NT2/D1 (cell line): ENCODE data around the gene SCARB1.

Source experiments
- DNase-seq: peaks from one replicate; pipeline ENCODE4 v3.0.0-alpha.2; 2011; ENCODE audit warnings: low read depth, low spot score
- H3K27me3 ChIP-seq: 2 replicates; pipeline ENCODE4 v1.6.0; 2011; ENCODE audit warnings: mild to moderate bottlenecking; ENCODE audit not compliant: insufficient read length, insufficient read depth
- H3K36me3 ChIP-seq: 2 replicates; pipeline ENCODE4 v1.6.1; 2011; ENCODE audit warnings: mild to moderate bottlenecking, low read length, mixed read lengths; ENCODE audit not compliant: insufficient read depth, insufficient read length
- H3K4me1 ChIP-seq: 2 replicates; pipeline ENCODE4 v1.5.1; 2011; ENCODE audit not compliant: insufficient read depth, insufficient read length
- H3K4me3 ChIP-seq: 2 replicates; pipeline ENCODE4 v1.5.1; 2011; ENCODE audit warnings: low read depth; ENCODE audit not compliant: insufficient read length
- H3K9ac ChIP-seq: 2 replicates; pipeline ENCODE4 v1.6.0; 2011; ENCODE audit warnings: low read depth; ENCODE audit not compliant: insufficient read length
- H3K9me3 ChIP-seq: 2 replicates; pipeline ENCODE4 v1.5.1; 2011; ENCODE audit warnings: mild to moderate bottlenecking, low read length; ENCODE audit not compliant: insufficient read depth
- SUZ12 ChIP-seq: IDR thresholded peaks from 2 replicates; pipeline ENCODE4 v1.6.1; 2011; ENCODE audit not compliant: insufficient read length, insufficient read depth; ENCODE audit errors: extremely low read depth
- YY1 ChIP-seq: IDR thresholded peaks from 2 replicates; pipeline ENCODE4 v1.6.1; 2011; ENCODE audit not compliant: insufficient read length, insufficient read depth
- ZNF274 ChIP-seq: IDR thresholded peaks from 2 replicates; pipeline ENCODE4 v1.6.1; 2011; ENCODE audit warnings: mild to moderate bottlenecking, low read depth, low read length

Gene SCARB1

DNA sequence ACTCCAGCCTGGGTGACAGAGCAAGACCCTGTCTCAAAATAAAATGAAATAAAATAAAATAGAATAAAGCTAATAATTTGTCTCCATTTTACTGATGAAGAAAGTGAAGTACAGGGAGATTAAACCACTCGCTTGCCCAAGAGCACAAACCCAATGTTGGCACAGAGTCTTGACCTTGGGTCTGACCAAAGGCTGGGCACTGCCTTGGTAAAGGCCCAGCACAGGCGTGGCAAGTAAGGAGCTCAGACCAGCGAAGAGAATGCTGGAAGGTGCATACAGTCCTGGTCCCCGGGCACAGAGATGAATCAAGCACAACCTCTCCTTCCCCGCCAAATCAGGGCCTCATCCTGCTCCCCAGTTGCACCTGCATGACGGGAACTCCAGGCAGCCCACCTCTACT is 26.9 kb downstream of the SCARB1 start:
- no peaks in the 10 kb centered on the region for H3K27me3 ChIP-seq
- no peak overlapping the region for H3K4me3 ChIP-seq
- no peak overlapping the region for H3K9ac ChIP-seq
- no peaks in the 10 kb centered on the region for H3K9me3 ChIP-seq
- TF ChIP-seq ZNF274 (no peak), YY1 (no peak), SUZ12 (no peak)
- H3K36me3 ChIP-seq: no peaks in the 10 kb centered on the region
- DNase-seq: no peak
- peaks cover 11% of the 10 kb centered on the region for H3K4me1 ChIP-seq

DNA sequence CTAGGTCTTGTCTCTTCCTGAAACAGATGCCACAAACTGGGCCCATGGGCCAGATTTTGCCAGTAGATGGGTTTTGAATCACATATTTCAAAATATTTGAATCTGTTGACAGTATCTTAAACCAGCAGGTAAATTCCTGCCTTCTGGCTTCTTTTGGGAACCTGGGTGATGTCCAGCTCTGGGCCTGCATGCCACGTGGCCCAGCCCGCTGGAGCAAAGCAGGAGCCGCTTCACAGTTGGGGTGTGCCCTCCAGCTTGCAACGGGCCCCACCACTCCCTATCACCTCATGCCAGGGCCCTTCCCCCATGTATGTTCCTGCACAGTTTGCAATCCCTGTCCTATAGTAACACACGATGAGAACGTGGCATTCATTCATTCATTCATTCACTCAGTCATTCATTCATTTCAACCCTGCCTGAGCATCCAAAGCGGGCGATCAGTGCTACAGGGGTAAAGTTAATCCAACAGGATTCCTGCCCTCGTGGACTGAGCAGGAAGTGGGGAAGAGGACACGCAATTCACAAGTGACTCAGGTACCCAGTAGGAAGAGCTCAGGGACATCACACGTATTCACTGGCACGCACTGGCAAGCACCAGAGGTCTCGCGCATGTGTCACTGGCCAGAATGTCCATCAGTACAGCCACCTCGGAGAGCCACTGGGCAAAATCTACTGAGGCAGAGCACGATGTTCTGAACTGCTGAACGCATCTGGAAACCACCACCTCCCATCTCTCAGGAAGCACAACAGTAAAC is 27.8 kb downstream of the SCARB1 start:
- Histone ChIP-seq H3K4me3 (no peak overlapping the region), H3K9me3 (no peaks in the 10 kb centered on the region), H3K9ac (no peak overlapping the region), H3K36me3 (no peaks in the 10 kb centered on the region), H3K4me1 (peaks cover 15% of the 10 kb centered on the region), H3K27me3 (no peaks in the 10 kb centered on the region)
- DNase-seq: no peak
- TF ChIP-seq SUZ12: no peak
- no peak for TF ChIP-seq YY1
- no peak for TF ChIP-seq ZNF274

DNA sequence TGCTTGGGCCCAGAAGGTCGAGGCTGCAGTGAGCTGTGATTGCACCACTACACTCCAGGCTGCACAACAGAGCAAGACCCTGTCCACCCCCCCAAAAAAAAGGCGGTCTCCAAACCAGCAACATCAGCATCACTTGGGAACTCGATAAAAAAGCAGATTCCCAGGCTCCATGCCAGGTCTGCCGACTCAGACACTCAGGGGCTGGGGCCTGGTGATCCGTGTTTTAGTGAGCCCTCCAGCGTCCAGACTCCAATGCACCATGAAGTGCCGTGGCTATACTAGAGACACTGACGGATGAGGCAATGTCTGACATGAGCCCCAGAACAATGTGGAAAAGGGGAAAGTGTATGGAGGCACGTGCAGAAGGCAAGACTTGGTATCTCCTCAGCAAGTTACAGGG is 28.8 kb downstream of the SCARB1 start:
- TF ChIP-seq ZNF274 (no peak), YY1 (no peak), SUZ12 (no peak)
- Histone ChIP-seq H3K9me3 (peaks cover 6% of the 10 kb centered on the region), H3K9ac (no peak overlapping the region), H3K4me3 (no peak overlapping the region), H3K27me3 (no peaks in the 10 kb centered on the region), H3K36me3 (no peaks in the 10 kb centered on the region), H3K4me1 (peaks cover 15% of the 10 kb centered on the region)
- no peak for DNase-seq

- Histone ChIP-seq H3K4me1 (peaks cover 20% of the 10 kb centered on the region), H3K9ac (peak overlapping the region; percentile 62), H3K9me3 (peaks cover 10% of the 10 kb centered on the region), H3K4me3 (no peak overlapping the region), H3K36me3 (no peaks in the 10 kb centered on the region), H3K27me3 (no peaks in the 10 kb centered on the region)
- TF ChIP-seq ZNF274 (no peak), SUZ12 (no peak), YY1 (no peak)
- DNase-seq: peak; percentile 83
Observed at GRCh38 chr12:124833693-124834122, 30.0 kb downstream of the SCARB1 start.

GRCh38 chr12:124832856-124833255 is 30.8 kb downstream of the SCARB1 start:
- Histone ChIP-seq H3K9me3 (peaks cover 10% of the 10 kb centered on the region), H3K36me3 (no peaks in the 10 kb centered on the region), H3K9ac (no peak overlapping the region), H3K4me1 (peaks cover 23% of the 10 kb centered on the region), H3K27me3 (no peaks in the 10 kb centered on the region), H3K4me3 (no peak overlapping the region)
- TF ChIP-seq SUZ12 (no peak), ZNF274 (no peak), YY1 (no peak)
- DNase-seq: no peak

- no peak for TF ChIP-seq YY1
- no peak for TF ChIP-seq SUZ12
- no peak for TF ChIP-seq ZNF274
- DNase-seq: no peak
- Histone ChIP-seq H3K4me1 (peaks cover 26% of the 10 kb centered on the region), H3K9ac (no peak overlapping the region), H3K9me3 (peaks cover 10% of the 10 kb centered on the region), H3K36me3 (no peaks in the 10 kb centered on the region), H3K27me3 (no peaks in the 10 kb centered on the region), H3K4me3 (no peak overlapping the region)
Observed at GRCh38 chr12:124831590-124831989, 32.1 kb downstream of the SCARB1 start.

DNA sequence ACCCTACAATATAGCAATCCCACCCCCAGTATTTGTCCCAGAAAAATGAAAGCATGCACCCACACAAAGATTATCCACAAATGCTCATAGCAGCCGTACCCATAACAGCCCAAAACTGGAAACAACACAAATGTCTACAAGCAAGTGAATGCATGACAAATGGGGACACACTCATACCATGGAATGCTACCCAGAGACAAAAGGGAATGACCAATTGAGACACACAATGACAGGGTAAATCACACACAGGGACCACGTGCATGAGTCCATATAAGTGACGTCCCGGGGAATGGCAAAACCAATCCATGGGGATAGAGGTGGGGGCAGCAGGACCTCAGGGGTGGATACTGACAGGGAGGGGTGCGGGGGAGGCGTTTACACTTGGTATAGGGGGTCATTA is 33.4 kb downstream of the SCARB1 start:
- H3K9me3 ChIP-seq: peaks cover 10% of the 10 kb centered on the region
- no peaks in the 10 kb centered on the region for H3K27me3 ChIP-seq
- no peak for DNase-seq
- no peak overlapping the region for H3K4me3 ChIP-seq
- no peaks in the 10 kb centered on the region for H3K36me3 ChIP-seq
- no peak overlapping the region for H3K9ac ChIP-seq
- no peak for TF ChIP-seq ZNF274
- TF ChIP-seq SUZ12: no peak
- TF ChIP-seq YY1: no peak
- peaks cover 30% of the 10 kb centered on the region for H3K4me1 ChIP-seq
